Epithelial cell of proximal tubule (primary cell): ENCODE measurements around the gene EARS2. TPM values are rescaled to one million over a fixed set of nuclear protein-coding genes. Genes with fewer than 3 reads are reported as not detected.
A peak's percentile ranks its signal among the peaks of the same experiment; 100 is the strongest.
"Not testable (repeated sequence)": the region's sequence is repeated elsewhere in the genome, so short reads cannot be mapped to it uniquely, and the experiment has no call there.

ENCODE experiments used
- DNase-seq: peaks from one replicate; pipeline ENCODE4 v3.0.0-alpha.2; 2011; ENCODE audit warnings: low read depth
- H3K4me3 ChIP-seq: 2 replicates; pipeline ENCODE4 v1.5.1; 2011; ENCODE audit warnings: low read depth, mild to moderate bottlenecking, low read length
- CTCF ChIP-seq: conservative IDR thresholded peaks from 2 replicates; pipeline ENCODE4 v1.5.1; 2012; ENCODE audit warnings: low read depth, mild to moderate bottlenecking, low read length
- total RNA-seq: library from RNA; depleted of rRNA; stranded (reverse); fragments of >200 nt; gene quantifications from 2 replicates; pipeline ENCODE4 v1.2.3, GENCODE V29; 2015

EARS2 gene
- total RNA-seq, 1 donor from 2014 or later = 39.7 TPM

- no peak overlapping the region for H3K4me3 ChIP-seq
- TF ChIP-seq CTCF = no peak
- DNase-seq = no peak
Observed at GRCh38 chr16:23512168-23512695, 44.9 kb downstream of the EARS2 start.

GRCh38 chr16:23511731-23512130 is 45.4 kb downstream of the EARS2 start:
- TF ChIP-seq CTCF = no peak
- no peak overlapping the region for H3K4me3 ChIP-seq
- DNase-seq = no peak

GRCh38 chr16:23510915-23511270 is 46.3 kb downstream of the EARS2 start:
- not testable (repeated sequence) for DNase-seq
- H3K4me3 ChIP-seq = peak overlapping the region; percentile 71

GRCh38 chr16:23510164-23510914 is 46.8 kb downstream of the EARS2 start, which contains the start of gene GGA2:
Gene GGA2, minus strand, starts transcription at chr16:23510494. Its CDS starts 83 bp downstream, at chr16:23510411.
- TF ChIP-seq CTCF = no peak
- no peak for DNase-seq
- H3K4me3 ChIP-seq = peak within 1 kb of the TSS; percentile 71

GRCh38 chr16:23509782-23510163 is 47.4 kb downstream of the EARS2 start:
- no peak for DNase-seq
- peak overlapping the region; percentile 71 for H3K4me3 ChIP-seq
- TF ChIP-seq CTCF = no peak

- DNase-seq = no peak
- peak overlapping the region; percentile 71 for H3K4me3 ChIP-seq
- TF ChIP-seq CTCF = no peak
Observed at GRCh38 chr16:23509441-23509754, 47.8 kb downstream of the EARS2 start.

GRCh38 chr16:23508589-23509440 is 48.3 kb downstream of the EARS2 start:
- no peak for DNase-seq
- peak overlapping the region; percentile 71 for H3K4me3 ChIP-seq
- no peak for TF ChIP-seq CTCF
